CD4-positive, alpha-beta T cell treated with Interleukin-15 for 1 hour (primary cell): Measurements from ENCODE around the gene CPLX4.
"Not testable (repeated sequence)": the region's sequence is repeated elsewhere in the genome, so short reads cannot be mapped to it uniquely, and the experiment has no call there.

Experiments
- DNase-seq: peaks from one replicate; pipeline ENCODE4 v3.0.0-alpha.2; 2020

CPLX4 gene

GRCh38 chr18:59268721-59269562 lies 49.5 kb downstream of the CPLX4 start:
- DNase-seq: no peak

- no peak for DNase-seq
Observed at GRCh38 chr18:59268127-59268720, 50.2 kb downstream of the CPLX4 start.

- no peak for DNase-seq
Observed at GRCh38 chr18:59267503-59268126, 50.8 kb downstream of the CPLX4 start.

- DNase-seq: no peak
Observed at GRCh38 chr18:59266886-59267502, 51.5 kb downstream of the CPLX4 start.

- DNase-seq: no peak
Observed at GRCh38 chr18:59266459-59266858, 52.0 kb downstream of the CPLX4 start.

- DNase-seq: no peak
Observed at GRCh38 chr18:59265974-59266369, 52.5 kb downstream of the CPLX4 start.

GRCh38 chr18:59265246-59265973 lies 53.0 kb downstream of the CPLX4 start:
- no peak for DNase-seq

- DNase-seq: no peak
Observed at GRCh38 chr18:59264651-59265245, 53.7 kb downstream of the CPLX4 start.

- DNase-seq: no peak
Observed at GRCh38 chr18:59264121-59264571, 54.3 kb downstream of the CPLX4 start.

- DNase-seq: no peak
Observed at GRCh38 chr18:59263661-59264060, 54.8 kb downstream of the CPLX4 start.

- DNase-seq: not testable (repeated sequence)
Observed at GRCh38 chr18:59262243-59262642, 56.2 kb downstream of the CPLX4 start.

GRCh38 chr18:59261842-59262241 lies 56.6 kb downstream of the CPLX4 start:
- not testable (repeated sequence) for DNase-seq

- not testable (repeated sequence) for DNase-seq
Observed at GRCh38 chr18:59255491-59255890, 63.0 kb downstream of the CPLX4 start.

- no peak for DNase-seq
Observed at GRCh38 chr18:59249199-59249774, 69.2 kb downstream of the CPLX4 start.

- no peak for DNase-seq
Observed at GRCh38 chr18:59246796-59247195, 71.7 kb downstream of the CPLX4 start.
